MV-4-11 (cell line): ENCODE results near the gene S100A8.

Experiments used
- DNase-seq: peaks from one replicate; lab custom pipeline; 2025; lab: John Stamatoyannopoulos, UW

The S100A8 gene

GRCh38 chr1:153362187-153362775 lies 28.6 kb downstream of the S100A8 start:
- DNase-seq = no peak

- DNase-seq = no peak
These were observed 29.3 kb downstream of the S100A8 start for GRCh38 chr1:153361480-153362109.

DNA sequence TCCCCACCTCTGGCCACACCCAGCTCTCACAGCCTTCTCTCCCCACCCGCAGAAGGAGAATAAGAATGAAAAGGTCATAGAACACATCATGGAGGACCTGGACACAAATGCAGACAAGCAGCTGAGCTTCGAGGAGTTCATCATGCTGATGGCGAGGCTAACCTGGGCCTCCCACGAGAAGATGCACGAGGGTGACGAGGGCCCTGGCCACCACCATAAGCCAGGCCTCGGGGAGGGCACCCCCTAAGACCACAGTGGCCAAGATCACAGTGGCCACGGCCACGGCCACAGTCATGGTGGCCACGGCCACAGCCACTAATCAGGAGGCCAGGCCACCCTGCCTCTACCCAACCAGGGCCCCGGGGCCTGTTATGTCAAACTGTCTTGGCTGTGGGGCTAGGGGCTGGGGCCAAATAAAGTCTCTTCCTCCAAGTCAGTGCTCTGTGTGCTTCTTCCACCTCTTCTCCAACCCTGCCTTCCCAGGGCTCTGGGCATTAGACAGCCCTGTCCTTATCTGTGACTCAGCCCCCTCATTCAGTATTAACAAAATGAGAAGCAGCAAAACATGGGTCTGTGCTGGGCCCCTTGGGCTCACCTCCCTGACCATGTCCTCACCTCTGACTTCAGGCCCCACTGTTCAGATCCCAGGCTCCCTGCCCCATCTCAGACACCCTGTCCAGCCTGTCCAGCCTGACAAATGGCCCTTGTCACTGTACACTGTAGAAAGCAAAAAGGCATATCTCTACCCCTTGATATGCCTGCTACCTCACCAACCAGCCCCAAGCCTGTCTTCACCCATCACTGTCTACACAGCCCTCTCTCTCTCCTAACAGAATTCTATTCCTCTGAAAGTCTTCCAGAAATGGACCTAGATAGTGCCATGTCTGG lies 30.0 kb downstream of the S100A8 start:
- no peak for DNase-seq

DNA sequence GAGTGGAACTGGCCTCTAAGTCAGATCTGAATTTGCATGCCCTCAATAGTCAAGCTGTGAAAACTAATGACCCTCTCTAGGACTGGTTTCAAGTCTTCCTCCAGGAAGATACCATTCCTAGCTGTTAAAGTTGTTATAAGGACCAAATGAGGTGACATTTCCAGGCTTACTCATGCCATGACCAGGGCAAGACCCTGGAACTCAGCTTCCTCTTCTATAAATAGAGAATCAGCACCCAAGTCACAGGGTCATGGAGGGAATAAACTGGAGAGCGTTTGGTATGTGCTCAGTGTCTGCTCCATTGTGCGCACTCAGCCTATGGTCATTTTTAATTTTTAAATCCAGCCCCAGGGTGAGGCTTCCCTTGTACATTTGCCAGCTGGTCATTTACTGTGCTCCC lies 30.7 kb downstream of the S100A8 start:
- DNase-seq = peak; percentile 12

DNA sequence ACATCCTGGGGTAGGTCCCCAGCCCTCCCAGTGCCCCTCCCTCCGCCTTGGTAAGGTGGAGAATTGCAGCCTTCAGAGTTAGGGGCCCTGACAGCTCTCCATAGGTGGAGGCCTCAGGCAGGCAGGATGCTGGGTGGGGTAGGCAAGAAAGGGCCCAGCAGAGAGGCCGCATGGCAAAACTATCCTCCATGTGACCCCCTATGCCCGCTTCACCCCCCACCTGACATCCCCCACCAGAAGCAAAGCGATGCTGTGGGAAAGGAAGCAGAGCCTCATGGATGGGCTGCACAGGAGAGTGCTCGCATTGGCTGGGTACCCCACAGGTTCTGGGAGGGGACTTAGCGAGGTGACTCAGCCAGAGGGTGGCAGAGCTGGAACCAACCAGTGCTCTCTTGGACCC lies 31.6 kb downstream of the S100A8 start:
- DNase-seq = no peak

GRCh38 chr1:153358691-153358975 lies 32.2 kb downstream of the S100A8 start:
- DNase-seq = no peak

DNA sequence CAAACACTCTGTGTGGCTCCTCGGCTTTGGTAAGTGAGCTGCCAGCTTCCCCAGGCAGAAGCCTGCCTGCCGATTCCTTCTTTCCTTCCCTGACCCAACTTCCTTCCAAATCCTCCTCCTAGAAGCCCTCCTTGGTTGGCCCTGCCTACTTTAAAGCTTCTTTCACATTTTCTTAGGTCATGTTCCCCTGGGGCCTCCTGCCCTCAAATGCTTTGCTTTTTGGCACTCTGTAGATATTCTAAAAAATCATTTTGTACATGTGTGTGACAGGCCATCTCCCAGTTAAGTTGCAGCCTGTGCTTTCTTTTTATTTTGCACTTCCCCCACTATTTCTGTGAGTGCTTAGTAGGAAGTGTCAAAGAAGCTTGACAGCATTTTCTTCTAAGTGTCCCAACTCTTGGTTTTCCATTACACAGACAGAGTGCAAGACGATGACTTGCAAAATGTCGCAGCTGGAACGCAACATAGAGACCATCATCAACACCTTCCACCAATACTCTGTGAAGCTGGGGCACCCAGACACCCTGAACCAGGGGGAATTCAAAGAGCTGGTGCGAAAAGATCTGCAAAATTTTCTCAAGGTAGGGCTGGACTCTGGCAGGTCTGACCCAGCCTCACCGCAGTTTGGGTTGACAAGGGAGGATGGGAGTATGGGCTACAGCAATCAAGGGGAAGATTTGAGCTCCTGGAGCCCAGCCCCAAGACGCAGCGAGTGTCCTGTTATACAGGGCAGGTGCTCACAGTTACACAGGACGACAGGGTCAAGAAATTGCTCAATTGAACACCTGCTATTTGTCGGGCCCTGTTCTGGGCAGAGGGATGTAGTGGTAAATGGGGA lies 32.8 kb downstream of the S100A8 start, which contains the start of gene S100A9:
Gene S100A9 (plus strand): TSS at position 2 of the 838 bp plus-strand sequence. CDS start 430 bp downstream, at position 432.
- peak; percentile 9 for DNase-seq

DNA sequence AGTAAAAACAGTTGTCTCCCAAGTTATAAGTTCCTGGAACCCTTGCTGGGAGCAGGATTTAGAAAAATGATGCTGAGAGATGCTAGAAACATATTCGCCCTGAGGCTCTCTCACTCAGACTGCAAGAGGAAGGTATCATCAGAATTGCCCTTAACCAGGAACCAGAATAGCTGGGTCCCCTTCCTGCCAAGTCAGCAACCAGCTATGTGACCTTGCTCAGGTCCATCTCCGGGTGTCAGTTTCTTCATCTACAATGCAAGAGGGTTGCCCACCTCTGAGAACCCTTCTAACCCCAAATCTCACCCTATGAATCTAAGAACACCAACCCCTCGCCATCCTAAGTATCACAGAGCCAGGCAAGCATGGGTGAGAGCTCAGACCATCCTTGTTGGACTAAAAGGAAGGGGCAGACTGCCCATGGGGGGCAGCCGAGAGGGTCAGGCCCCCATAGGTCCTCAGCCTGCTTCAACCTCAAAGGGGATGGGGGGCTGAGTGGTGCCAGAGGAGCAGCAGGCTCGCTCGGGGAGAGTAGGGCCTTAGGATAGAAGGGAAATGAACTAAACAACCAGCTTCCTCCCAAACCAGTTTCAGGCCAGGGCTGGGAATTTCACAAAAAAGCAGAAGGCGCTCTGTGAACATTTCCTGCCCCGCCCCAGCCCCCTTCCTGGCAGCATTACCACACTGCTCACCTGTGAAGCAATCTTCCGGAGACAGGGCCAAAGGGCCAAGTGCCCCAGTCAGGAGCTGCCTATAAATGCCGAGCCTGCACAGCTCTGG lies 33.6 kb downstream of the S100A8 start:
- peak; percentile 63 for DNase-seq

DNA sequence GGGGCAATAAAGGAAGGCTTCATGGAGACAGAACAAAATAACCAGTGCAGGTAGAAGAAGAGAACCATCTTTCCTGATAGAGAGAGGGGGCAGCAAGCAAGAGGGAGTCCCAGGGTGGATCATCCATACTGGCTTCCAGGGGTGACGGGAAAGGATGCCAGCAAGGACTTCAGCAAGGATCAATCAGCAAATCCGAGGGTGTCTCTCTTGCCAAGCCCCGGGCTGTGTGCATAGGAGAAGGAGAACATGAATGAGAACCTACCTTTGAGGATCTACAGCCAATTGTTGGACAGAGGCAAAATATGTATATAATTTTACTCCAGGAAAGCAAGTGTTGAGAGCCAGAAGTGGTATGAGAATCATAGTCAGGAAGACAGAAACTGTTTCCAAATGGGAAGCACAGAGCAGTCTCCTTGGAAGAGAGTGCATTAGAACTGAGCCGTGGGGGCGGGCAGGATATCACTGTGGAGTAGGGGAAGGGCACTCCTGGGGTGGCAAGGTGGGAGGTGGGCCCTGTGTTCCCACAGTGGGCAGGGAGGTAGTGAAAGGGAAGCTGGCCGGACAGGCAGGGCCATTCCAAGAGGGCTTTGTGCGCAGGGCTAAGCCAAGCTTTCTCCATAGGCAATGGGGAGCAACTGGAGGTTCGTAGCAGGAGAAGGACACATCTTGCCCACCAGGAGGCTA lies 34.3 kb downstream of the S100A8 start:
- DNase-seq = no peak

DNA sequence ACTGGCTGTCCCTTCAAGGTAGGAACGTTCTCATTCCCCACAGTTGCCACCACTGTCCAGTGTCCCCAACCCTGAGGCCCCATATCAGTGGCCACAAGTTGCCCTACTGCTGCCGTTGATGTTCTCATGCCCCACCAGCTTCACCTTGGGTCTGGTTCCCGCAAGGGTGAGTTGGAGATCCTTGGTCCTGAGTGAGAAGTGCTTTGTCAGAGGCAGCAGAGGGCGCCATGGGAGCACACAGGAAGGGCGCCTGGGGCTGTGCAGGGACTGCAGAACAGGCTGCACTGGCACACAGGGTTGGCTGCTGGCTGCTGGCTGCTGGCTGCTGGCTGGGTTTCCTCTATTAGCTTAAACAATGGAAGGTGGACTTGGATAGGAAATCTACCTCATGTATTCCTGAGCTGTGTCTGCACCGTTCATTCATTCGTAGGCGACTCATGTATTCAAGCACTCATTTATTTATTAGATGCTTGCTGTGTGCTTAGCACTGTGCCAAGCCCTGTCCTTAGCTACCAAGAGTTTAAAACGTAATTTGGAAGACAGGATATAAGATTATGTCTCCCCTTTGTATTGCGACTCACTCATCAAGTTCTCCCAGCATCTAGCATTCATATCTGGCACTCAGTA lies 35.3 kb downstream of the S100A8 start:
- peak; percentile 78 for DNase-seq

GRCh38 chr1:153354515-153355193 lies 36.2 kb downstream of the S100A8 start:
- DNase-seq = no peak

DNA sequence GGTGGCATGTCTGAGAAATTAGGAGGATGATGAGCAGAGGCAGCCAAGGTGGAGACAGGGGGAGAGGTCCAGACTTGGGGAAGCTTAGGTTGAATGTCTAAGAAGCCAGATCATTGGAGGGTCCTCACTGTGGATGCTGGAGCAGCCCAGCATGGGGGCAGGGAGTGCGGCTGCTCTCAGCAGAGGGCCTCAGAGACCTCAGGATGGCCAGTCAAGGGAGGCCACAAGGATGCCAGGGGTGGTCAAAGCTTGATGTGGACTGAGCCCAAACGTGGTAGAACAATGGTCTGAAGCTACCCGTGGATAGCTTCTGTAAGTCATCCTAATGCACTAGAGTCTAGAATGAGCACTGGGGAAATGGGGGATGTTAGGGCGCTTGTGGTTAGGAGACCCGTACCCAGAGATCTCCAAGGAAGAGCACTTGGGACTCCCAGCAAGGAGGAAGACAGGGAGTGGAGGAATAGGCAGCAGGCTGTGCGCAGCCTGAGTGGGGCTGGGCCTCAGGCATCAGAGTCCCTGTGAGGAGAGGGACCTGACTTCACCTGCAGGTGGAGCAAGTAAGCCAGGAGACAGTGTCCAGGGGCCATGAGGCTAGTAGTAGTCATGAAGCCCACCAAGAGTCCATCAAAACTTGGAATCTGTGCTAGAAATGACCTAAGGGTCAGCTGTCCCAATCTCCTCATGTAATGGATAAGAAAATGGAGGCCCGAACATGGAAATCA lies 37.5 kb downstream of the S100A8 start:
- no peak for DNase-seq

DNA sequence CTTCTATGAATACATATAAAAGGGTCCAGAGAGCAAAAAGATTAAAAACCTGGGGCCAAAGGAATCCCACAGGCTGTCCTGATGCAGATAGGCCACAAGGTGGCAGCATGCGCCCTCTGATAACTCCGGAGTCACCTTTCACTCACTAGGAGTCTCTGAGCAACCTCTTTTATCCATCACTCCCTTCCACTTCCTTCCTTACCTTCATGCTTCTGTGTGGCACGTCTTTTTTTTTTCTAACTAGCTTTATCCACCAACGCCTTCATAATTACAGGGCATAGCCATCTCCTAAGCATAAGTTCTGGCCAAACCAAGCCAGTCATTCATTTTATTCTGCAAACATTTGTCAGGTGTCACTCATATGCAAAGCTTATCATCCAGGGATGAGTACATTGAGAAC lies 38.4 kb downstream of the S100A8 start:
- peak; percentile 55 for DNase-seq

DNA sequence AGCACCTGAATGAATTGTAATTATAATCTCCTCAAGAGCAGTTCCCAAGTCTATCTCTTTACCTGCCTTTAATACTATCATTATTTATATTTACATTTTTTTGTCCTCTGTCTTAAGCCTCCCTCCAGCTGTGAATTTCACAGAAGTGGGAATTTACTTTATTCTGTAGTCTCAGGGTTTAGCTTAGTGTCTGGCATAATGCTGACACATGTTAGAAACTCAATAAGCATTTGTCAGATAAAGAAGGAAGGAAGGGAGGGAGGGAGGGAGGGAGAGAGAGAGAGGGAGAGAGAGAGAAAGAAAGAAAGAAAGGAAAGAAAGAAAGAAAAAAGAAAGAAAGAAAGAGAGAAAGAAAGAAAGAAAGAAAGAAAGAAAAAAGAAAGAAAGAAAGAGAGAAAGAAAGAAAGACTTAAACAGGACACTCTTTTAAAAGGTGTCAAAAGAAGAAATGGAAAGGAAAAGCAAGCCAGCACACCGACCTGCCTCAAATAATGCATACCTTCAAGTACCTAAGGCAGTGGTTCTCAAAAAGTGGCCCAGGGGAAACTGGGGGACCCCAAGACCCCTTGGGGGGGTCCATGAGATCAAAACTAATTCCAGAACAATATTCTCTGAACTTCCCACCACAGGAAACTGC lies 40.4 kb downstream of the S100A8 start:
- no peak for DNase-seq

DNA sequence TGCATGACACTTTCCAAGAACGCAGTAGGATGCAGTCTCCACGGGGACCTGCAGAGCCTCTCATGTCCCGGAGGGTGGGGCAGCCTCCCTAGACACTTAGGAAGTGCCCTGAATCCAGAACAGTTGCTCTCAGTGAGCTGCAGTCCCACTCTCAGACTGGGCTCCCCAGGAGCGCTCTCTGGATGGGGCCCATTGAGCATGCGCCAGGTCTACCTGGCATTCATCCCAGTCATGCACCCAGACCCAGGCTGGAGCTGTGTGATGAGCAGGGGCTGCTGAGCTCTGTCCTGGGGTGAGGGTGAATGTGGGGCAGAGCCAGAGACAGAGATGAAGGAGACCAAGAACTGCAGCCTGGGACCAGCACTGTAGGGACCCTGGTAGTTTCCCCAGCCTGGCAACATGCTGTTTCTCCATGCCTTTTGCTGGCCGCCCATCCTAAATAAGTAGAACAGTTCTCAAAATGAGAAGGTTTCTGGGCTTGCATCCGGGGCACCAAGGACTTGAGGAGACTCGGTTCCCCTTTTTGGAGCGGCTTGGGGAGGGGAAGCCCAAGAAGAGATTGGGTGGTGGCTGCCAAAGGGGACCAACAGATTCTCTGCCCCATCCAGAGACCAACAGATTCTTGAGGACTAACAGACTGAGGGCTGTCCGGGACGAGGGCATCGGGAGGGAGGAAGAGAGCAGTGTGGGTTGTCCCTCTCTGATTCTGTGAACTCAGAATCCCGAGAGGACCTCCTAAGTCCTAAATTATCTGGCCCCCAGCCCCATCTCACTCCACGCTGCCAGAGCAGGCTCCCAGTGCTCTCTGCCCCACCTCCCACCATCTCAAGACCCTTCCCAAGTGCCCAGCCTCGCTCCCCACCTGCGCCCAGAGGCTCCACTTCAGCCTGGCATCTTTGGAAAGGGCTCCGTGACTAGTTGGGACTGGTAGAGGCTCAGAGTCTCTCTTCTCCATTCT lies 41.2 kb downstream of the S100A8 start:
- DNase-seq = peak; percentile 52

DNA sequence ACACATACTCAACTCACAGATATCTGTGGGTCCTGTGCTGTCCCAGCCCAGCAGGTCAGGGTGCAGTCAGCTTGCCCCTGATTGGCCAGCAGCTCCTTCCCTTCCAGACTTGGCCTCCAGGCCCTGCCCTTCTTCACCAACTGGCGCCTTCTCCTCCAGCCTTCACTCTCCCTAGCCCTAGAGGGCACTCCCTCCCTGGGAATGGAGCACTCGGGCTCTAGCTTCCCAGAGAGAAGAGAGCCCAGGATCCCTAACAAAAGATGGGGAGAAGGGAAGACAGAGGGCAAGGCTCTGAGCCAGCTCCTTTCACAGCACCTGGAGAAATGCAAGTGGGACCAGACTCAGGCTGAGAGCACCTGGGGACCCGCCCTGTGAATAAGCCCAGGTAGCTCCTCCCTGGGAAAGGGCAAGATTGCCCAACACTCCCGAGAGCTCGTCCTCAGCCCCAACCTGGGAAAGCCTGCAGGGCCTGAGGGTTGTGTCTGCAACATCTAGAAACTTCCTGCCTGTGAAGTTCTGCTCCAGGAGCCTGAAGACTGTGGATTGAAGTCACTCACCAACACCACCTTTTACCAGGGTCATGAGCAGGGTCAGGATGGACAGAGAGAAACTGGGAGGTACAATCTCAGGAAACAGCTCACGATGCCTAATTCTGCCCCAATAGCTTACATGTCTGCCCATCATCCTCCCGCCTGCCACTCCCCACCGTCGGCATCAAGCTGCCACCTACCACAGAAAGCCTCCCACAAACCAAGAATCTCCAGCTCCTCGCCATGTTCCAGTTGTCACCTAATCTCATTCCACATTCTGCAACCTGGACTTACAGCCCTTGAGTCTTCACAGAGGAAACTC lies 42.1 kb downstream of the S100A8 start, which contains the start of gene PGLYRP4:
Gene PGLYRP4 (minus strand): TSS at position 331 of the 852 bp plus-strand sequence. CDS start 909 bp downstream, outside the sequence.
- no peak for DNase-seq
